ENCODE data around the gene PF4V1.
"Not testable (repeated sequence)": the region's sequence is repeated elsewhere in the genome, so short reads cannot be mapped to it uniquely, and the experiment has no call there.

The PF4V1 gene

DNA sequence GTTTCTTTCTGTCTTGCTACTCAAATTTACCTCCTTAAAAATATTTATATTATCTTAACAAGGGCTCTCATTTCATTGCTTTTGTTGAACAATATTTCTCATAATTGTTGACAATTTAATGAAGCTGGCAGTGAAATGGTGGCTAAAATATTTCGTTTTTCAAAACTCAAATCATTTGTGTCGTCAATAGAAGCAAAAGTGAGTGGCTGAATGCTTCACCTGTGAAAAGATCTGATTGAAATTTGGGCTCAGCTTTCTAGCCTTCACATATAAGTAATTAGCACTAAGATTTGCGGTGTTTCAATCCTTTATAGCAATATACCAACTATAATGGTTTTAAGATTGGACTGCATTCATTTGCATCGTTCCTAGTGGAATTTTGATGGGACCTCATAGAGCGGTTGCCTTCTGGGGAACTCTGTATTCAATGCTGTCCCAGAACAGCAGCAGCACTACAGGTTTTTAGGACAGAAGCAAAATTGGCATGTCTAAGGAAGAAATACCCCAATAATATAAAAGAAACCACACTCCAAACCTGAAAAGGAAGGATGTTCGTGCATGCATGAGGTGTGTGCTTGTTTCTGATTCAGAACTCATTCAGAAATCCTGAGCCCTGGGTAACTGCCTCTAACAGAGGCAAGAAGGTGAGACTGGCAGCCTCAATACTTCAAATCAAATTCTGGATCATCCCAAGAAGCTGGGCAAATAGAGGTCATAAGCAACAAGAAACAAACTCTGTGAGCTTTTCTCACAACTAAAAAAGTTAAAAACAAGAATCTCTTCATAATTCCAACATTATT, 18.6 kb downstream of the PF4V1 start:
- DNase-seq, result no peak

- no peak for DNase-seq
These were observed 19.4 kb downstream of the PF4V1 start for GRCh38 chr4:73872316-73873108.

GRCh38 chr4:73874386-73874785, 21.3 kb downstream of the PF4V1 start:
- no peak for DNase-seq

DNA sequence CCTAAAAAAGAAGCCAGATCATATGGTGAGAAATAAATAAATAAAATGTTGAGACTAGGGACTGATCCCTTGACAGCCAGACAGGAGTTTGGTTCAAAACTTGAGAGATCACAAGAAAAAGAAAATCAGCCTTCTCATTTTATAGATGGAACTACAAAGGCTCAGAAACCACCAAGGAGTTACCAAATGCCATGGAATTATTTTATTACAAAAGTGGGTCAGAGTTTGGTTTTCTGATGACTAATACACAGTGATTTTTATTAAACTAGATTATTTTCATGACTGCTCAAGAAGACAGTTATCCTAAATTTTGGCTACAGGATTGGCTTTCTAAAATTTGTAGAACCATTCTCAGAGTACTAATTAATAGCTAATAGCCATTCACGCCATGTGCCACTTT, 22.3 kb downstream of the PF4V1 start:
- no peak for DNase-seq

- no peak for DNase-seq
These were observed 30.2 kb downstream of the PF4V1 start for GRCh38 chr4:73883306-73883705.

GRCh38 chr4:73885574-73886267, 32.6 kb downstream of the PF4V1 start:
- DNase-seq, result no peak

- no peak for DNase-seq
These were observed 38.2 kb downstream of the PF4V1 start for GRCh38 chr4:73891326-73891725.

DNA sequence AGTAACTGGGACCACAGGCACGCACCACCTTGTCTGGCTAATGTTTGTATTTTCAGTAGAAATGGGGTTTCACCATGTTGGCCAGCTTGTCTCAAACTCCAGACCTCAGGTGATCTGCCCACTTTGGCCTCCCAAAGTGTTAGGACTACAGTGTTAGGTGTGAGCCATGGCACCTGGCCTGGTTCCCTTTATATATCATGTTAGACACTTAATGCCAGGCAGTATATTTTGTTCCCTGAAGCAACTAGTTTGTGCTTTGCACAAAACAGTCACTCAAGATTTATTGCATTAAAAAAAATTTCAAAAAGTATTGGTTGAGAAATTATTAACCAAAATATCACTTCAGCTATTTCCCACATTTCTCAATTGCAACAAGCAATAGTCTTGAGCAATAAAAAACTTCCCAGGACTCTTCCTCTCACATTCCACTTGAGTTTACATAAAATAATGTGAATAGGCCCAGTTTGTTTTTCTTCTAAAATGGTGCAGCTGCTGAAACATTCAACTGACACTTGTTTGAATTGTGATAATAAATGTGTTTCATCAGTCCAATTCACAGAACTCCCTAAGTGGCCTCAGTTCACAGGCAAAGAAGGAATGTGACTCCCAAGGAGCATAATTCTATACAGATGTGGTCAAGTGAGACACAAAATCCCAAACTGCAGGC, 38.8 kb downstream of the PF4V1 start:
- no peak for DNase-seq

GRCh38 chr4:73892966-73893365, 39.9 kb downstream of the PF4V1 start:
- DNase-seq, result no peak

- no peak for DNase-seq
These were observed 40.9 kb downstream of the PF4V1 start for GRCh38 chr4:73894001-73894400.

GRCh38 chr4:73895201-73896175, 42.4 kb downstream of the PF4V1 start:
- no peak for DNase-seq

- DNase-seq, result no peak
These were observed 43.3 kb downstream of the PF4V1 start for GRCh38 chr4:73896416-73896815.

DNA sequence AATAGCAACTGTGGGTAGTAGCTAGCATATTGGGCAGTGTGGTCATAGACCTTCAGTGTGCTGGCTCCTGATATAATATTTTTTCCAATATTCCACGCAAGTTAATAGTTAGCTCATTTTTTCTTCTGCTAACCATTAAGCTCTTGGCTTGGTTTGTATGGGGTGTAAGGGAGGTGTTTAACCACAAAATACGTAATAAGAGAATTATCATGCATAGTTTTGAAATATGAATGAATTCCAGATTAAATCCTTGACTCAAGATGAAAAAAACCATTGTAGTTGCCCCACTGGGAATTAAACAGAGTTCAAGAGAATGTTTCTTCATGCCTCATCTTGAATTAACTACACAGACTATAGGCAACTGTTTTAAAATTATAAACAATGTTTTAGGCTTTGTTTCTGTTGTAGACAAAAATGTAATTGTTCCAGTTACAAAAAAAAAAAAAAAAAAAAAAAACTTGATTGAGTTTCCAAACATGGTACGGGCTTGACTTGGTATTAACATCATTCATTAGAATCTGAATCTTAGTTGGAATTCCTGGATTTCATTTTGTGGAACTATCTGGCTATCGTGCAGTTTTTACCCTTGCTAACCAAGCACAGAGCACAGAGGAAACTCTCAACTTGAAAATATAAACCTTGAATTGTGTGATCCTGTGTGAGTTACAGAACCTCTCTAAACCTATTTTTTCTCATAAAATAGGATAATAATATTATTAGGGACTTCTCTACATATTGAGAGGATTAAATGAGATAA, 44.5 kb downstream of the PF4V1 start:
- no peak for DNase-seq

DNA sequence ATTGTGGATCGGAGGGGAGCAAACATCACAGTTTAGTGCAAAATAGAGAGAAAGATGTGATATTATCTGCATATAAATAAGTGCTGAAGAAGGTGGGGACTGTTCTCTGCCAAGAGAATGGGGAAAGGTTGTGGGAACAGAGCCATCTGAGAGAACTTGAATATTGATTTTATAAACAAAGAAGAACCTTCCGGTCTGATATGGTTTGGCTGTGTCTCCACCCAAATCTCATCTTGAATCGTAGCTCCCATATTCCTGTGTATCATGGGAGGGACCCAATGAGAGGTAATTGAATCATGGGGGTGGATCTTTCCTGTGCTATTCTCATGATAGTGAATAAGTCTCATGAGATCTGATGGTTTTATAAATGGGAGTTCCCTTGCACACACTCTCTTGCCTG, 46.2 kb downstream of the PF4V1 start:
- not testable (repeated sequence) for DNase-seq

- no peak for DNase-seq
These were observed 47.9 kb downstream of the PF4V1 start for GRCh38 chr4:73901031-73901430.

DNA sequence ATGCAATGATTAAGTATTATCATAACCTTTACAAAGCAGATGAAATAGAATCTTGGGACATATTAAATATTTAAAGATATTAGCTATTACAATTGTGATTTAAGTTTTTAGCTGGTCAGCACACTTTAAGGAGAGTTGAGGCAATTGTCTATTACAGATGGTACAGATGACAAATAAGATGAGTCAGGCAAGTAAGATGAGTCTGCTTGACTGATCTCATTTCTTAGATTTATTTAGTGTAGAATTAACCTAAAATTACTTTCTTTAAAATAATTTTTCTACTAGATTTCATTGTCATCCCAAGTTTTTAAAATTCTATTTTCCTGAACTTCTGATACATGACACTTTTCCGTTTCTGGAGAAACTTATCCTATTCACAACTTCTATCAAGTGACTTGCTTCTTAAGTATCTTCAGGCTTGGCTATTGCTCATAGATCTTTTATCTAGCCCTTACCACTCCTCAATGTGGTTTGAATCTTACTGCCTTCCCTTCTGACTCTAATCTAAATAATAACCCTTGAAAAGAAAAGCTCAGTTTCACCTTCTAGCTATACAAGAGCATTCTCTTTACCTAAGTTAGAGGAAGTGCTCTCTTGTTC, 49.0 kb downstream of the PF4V1 start:
- DNase-seq, result no peak

DNA sequence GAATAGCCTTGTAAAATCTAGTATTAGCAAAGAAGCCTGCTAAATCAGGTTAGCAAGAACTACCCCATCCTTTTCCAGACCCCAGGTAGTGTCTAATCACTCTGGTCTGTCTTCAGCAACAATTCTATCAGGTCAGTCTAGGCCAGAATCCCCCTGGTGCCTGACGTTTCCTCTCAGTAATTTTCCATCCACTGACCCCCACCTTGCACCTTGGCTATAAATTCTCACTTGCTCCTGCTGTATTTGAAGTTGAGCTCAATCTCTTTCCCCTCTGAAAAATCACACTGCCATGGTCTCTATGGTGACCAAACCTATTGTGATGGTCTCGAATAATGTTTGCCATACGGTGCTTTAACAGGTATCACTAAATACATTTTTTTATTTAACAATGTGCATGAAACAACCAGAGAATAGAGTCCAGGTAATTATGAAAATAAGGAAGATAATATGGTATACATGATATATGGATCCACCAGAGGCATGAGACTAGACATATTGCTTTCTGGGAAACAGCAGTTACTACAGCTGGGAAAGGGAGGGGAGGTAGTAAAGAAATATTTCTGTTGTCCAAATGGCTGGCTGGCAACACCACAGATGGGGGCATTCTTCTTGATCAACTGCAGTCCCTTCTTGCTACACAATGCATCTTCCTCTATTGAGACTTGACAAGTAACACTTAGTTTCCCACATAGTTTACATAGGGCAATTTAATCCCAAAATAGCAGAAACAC, 49.9 kb downstream of the PF4V1 start:
- no peak for DNase-seq

Data from NCI-H345 (cell line).